GM18520 (cell line): ENCODE measurements around the gene MAPK7.

ENCODE experiments used
- ATAC-seq: cut with Tn5 transposase; IDR thresholded peaks from one replicate; pipeline ENCODE4 v1.9.1; 2021; ENCODE audit not compliant: unreplicated experiment

Gene MAPK7

GRCh38 chr17:19362277-19363113 lies 15.8 kb upstream of the MAPK7 start, which contains the start of gene B9D1:
Gene B9D1, minus strand, starts transcription at chr17:19362723. Its CDS starts 154 bp downstream, at chr17:19362569.
- ATAC-seq = peak; percentile 65

- no peak for ATAC-seq
Observed at GRCh38 chr17:19363114-19363438, 15.2 kb upstream of the MAPK7 start.

GRCh38 chr17:19363460-19364035 lies 14.8 kb upstream of the MAPK7 start:
- ATAC-seq = no peak

GRCh38 chr17:19364699-19365498 lies 13.4 kb upstream of the MAPK7 start:
- no peak for ATAC-seq

GRCh38 chr17:19365499-19365817 lies 12.8 kb upstream of the MAPK7 start:
- ATAC-seq = no peak

GRCh38 chr17:19365833-19366636 lies 12.3 kb upstream of the MAPK7 start:
- no peak for ATAC-seq

- ATAC-seq = no peak
Observed at GRCh38 chr17:19366637-19366972, 11.7 kb upstream of the MAPK7 start.

GRCh38 chr17:19368229-19368628 lies 10.1 kb upstream of the MAPK7 start:
- no peak for ATAC-seq

- no peak for ATAC-seq
Observed at GRCh38 chr17:19369107-19369778, 9.1 kb upstream of the MAPK7 start.

- no peak for ATAC-seq
Observed at GRCh38 chr17:19369846-19370492, 8.3 kb upstream of the MAPK7 start.

GRCh38 chr17:19370493-19370960 lies 7.8 kb upstream of the MAPK7 start:
- ATAC-seq = peak; percentile 63

- ATAC-seq = no peak
Observed at GRCh38 chr17:19371259-19372010, 6.9 kb upstream of the MAPK7 start.

- ATAC-seq = no peak
Observed at GRCh38 chr17:19372011-19372370, 6.3 kb upstream of the MAPK7 start.

GRCh38 chr17:19372439-19372838 lies 5.9 kb upstream of the MAPK7 start:
- ATAC-seq = no peak

- no peak for ATAC-seq
Observed at GRCh38 chr17:19372866-19373504, 5.3 kb upstream of the MAPK7 start.

GRCh38 chr17:19374136-19374535 lies 4.2 kb upstream of the MAPK7 start:
- no peak for ATAC-seq

- ATAC-seq = no peak
Observed at GRCh38 chr17:19375732-19376131, 2.6 kb upstream of the MAPK7 start.

- no peak for ATAC-seq
Observed at GRCh38 chr17:19376811-19377210, 1.5 kb upstream of the MAPK7 start.
